Uterus (tissue), 2 donors: Measurements from ENCODE around the gene B3GNT3.

Experiments
- CTCF ChIP-seq, 4 experiments: fragments of 200-600 bp in 2 of 4; fragments of 450-650 bp in 2 of 4; sonication (generic) in 2 of 4; IDR thresholded peaks; one replicate each; pipeline ENCODE4 v1.5.1; 2016 to 2019; ENCODE audit warnings: antibody characterized with exemption in 4 of 4, mild to moderate bottlenecking in 2 of 4, moderate library complexity in 1 of 4
- POLR2A ChIP-seq, 2 donors: fragments of 450-650 bp; IDR thresholded peaks; one replicate each; pipeline ENCODE4 v1.6.1; 2016; ENCODE audit warnings: antibody characterized with exemption in 2 of 2, mild to moderate bottlenecking in 1 of 2, moderate library complexity in 1 of 2

- TF ChIP-seq CTCF (IDR thresholded peaks at IDR 0.05) (no peak), POLR2A (IDR thresholded peaks at IDR 0.05) (no peak)
Observed at GRCh38 chr19:17755977-17756670, 38.8 kb upstream of the B3GNT3 start.
